A549 (cell line): ENCODE data around the gene DNAJA3. TPM values are rescaled to one million over a fixed set of nuclear protein-coding genes. Genes with fewer than 3 reads are reported as not detected.

ENCODE experiments used
- ATAC-seq, 2 experiments: fragments of 200-7000 bp in 1 of 2; fragments of >200 bp in 1 of 2; cut with Nextera tagmentation in 1 of 2; cut with Tn5 transposase in 1 of 2; 3 replicates each; pipeline versions ENCODE4 v1.8.0 to v1.9.1; 2018 to 2020; ENCODE audit warnings: mild to moderate bottlenecking in 1 of 2, moderate library complexity in 1 of 2
- CTCF ChIA-PET: fragments of 300-600 bp; sonication (Branson Sonifier 250); formaldehyde crosslinking; extraction: SDS; loops from one replicate; lab custom pipeline; 2021; ENCODE audit warnings: antibody characterized with exemption, inconsistent platforms; lab: Yijun Ruan, JAX
- POLR2A ChIA-PET: fragments of 350-600 bp; formaldehyde crosslinking; extraction: SDS; loops from one replicate; lab custom pipeline; 2021; ENCODE audit warnings: antibody characterized with exemption, inconsistent platforms; lab: Yijun Ruan, JAX
- DNase-seq, 2 experiments: peaks; one replicate each; pipeline versions ENCODE4 v3.0.0 to v3.0.0-alpha.2; 2011 to 2016; ENCODE audit warnings: low read depth in 1 of 2, low spot score in 1 of 2
- FAIRE-seq: peaks from 2 replicates; lab custom pipeline; 2011; peaks lifted over from hg19 to GRCh38; lab: Jason Lieb, UNC
- H3K27ac ChIP-seq, 2 experiments: fragments of >200 bp; sonication (Bioruptor Twin); formaldehyde crosslinking; 3 replicates each; pipeline ENCODE4 v1.5.1; 2016 to 2017
- H3K4me1 ChIP-seq: fragments of >200 bp; sonication (Bioruptor Twin); formaldehyde crosslinking; 3 replicates; pipeline ENCODE4 v1.6.1; 2016
- H3K4me2 ChIP-seq: fragments of >200 bp; sonication (Bioruptor Twin); formaldehyde crosslinking; 3 replicates; pipeline ENCODE4 v1.6.1; 2016
- H3K4me3 ChIP-seq: fragments of >200 bp; sonication (Bioruptor Twin); formaldehyde crosslinking; 3 replicates; pipeline ENCODE4 v1.5.1; 2016
- H3K9me3 ChIP-seq: fragments of >200 bp; sonication (Bioruptor Twin); formaldehyde crosslinking; 3 replicates; pipeline ENCODE4 v1.6.1; 2016
- BHLHE40 ChIP-seq: IDR thresholded peaks from 2 replicates; pipeline ENCODE4 v1.6.1; 2012; ENCODE audit warnings: low read depth, low read length, inconsistent platforms
- CBX2 ChIP-seq: fragments of 200-600 bp; sonication (generic); IDR thresholded peaks from 2 replicates; pipeline ENCODE4 v1.6.1; 2016; ENCODE audit warnings: low read depth, mild to moderate bottlenecking, borderline replicate concordance
- CBX8 ChIP-seq: fragments of 200-600 bp; sonication (generic); IDR thresholded peaks from 2 replicates; pipeline ENCODE4 v1.6.1; 2016
- CHD2 ChIP-seq: fragments of 150-350 bp; IDR thresholded peaks from 2 replicates; pipeline ENCODE4 v1.6.1; 2014; ENCODE audit warnings: low read length; ENCODE audit not compliant: partially characterized antibody
- E2F6 ChIP-seq: IDR thresholded peaks from 2 replicates; pipeline ENCODE4 v1.6.1; 2012; ENCODE audit warnings: low read depth, borderline replicate concordance
- EHF ChIP-seq: fragments of 250-450 bp; sonication (Bioruptor Pico); IDR thresholded peaks from 2 replicates; pipeline ENCODE4 v1.5.0; 2020; ENCODE audit warnings: mild to moderate bottlenecking
- EHMT2 ChIP-seq: fragments of 200-600 bp; sonication (generic); IDR thresholded peaks from 2 replicates; pipeline ENCODE4 v1.6.1; 2016; ENCODE audit warnings: antibody characterized with exemption, low read depth, mild to moderate bottlenecking, moderate library complexity
- ESRRA ChIP-seq: fragments of 150-350 bp; IDR thresholded peaks from 2 replicates; pipeline ENCODE4 v1.6.1; 2014; ENCODE audit warnings: mild to moderate bottlenecking, low read length, borderline replicate concordance
- FOXS1 ChIP-seq: fragments of 250-450 bp; sonication (Bioruptor Pico); IDR thresholded peaks from 2 replicates; pipeline ENCODE4 v1.5.0; 2020; ENCODE audit warnings: mild to moderate bottlenecking, moderate library complexity
- HDAC2 ChIP-seq: fragments of 200-600 bp; sonication (generic); IDR thresholded peaks from 2 replicates; pipeline ENCODE4 v1.6.1; 2016
- HEYL ChIP-seq: fragments of 250-450 bp; sonication (Bioruptor Pico); IDR thresholded peaks from 2 replicates; pipeline ENCODE4 v1.8.0; 2021; ENCODE audit warnings: mild to moderate bottlenecking, moderate library complexity
- HOXB5 ChIP-seq: fragments of 250-450 bp; sonication (Bioruptor Pico); IDR thresholded peaks from 2 replicates; pipeline ENCODE4 v1.5.0; 2020; ENCODE audit warnings: mild to moderate bottlenecking, moderate library complexity
- KDM1A ChIP-seq: fragments of 200-600 bp; sonication (generic); IDR thresholded peaks from 2 replicates; pipeline ENCODE4 v1.6.1; 2016; ENCODE audit warnings: low read depth, mild to moderate bottlenecking
- MAZ ChIP-seq: fragments of 150-350 bp; IDR thresholded peaks from 2 replicates; pipeline ENCODE4 v1.6.1; 2014; ENCODE audit warnings: antibody characterized with exemption, low read depth, low read length, borderline replicate concordance
- MYC ChIP-seq: IDR thresholded peaks from 2 replicates; pipeline ENCODE4 v1.6.1; 2012; ENCODE audit warnings: mild to moderate bottlenecking, inconsistent platforms, low read length, improper control_type of control experiment, borderline replicate concordance
- NR3C1 ChIP-seq: fragments of >200 bp; sonication (Bioruptor Twin); formaldehyde crosslinking; IDR thresholded peaks from 3 replicates; pipeline ENCODE4 v1.6.1; 2017
- RAD21 ChIP-seq, 2 experiments: fragments of >200 bp in 1 of 2; sonication (Bioruptor Twin) in 1 of 2; formaldehyde crosslinking in 1 of 2; IDR thresholded peaks in 1 of 2; conservative IDR thresholded peaks in 1 of 2; 2 replicates in 1 of 2; 3 replicates in 1 of 2; pipeline ENCODE4 v1.6.1; 2012 to 2018; ENCODE audit warnings: inconsistent platforms in 1 of 2
- SMC3 ChIP-seq: fragments of >200 bp; sonication (Bioruptor Twin); formaldehyde crosslinking; IDR thresholded peaks from 3 replicates; pipeline ENCODE4 v1.6.1; 2018; ENCODE audit warnings: inconsistent platforms
- SREBF2 ChIP-seq: fragments of 450-650 bp; IDR thresholded peaks from 2 replicates; pipeline ENCODE4 v1.6.1; 2014; ENCODE audit warnings: mild to moderate bottlenecking, moderate library complexity
- TP53 ChIP-seq: fragments of 250-450 bp; sonication (Bioruptor Pico); IDR thresholded peaks from 2 replicates; pipeline ENCODE4 v1.5.0; 2021; ENCODE audit warnings: mild to moderate bottlenecking, moderate library complexity
- ZC3H11A ChIP-seq: fragments of 450-650 bp; IDR thresholded peaks from 2 replicates; pipeline ENCODE4 v1.6.1; 2014; ENCODE audit warnings: antibody characterized with exemption, mild to moderate bottlenecking
- ZFP36 ChIP-seq: fragments of 450-650 bp; IDR thresholded peaks from 2 replicates; pipeline ENCODE4 v1.6.1; 2014; ENCODE audit warnings: borderline replicate concordance; ENCODE audit not compliant: partially characterized antibody
- WGBS: methylation state at CpG from one replicate; pipeline ENCODE4 v1.1.6; 2017; ENCODE audit errors: missing lambda C conversion rate; 5-methylcytosine and 5-hydroxymethylcytosine counted together
- polyA plus RNA-seq, 4 experiments: library from polyadenylated mRNA; depleted of rRNA in 3 of 4; stranded (reverse); fragments of >200 nt; fragmentation: RNase III in 1 of 4; extraction: RNeasy Plus Mini Kit Qiagen cat#74134 plus additional on column Dnase treatment in 1 of 4; gene quantifications; 2 replicates in 3 of 4; 3 replicates in 1 of 4; pipeline ENCODE4 v1.2.3, GENCODE V29; 2011 to 2017
- TF ChIP-seq, protein P1 (sequence below): fragments of 450-650 bp; IDR thresholded peaks from 2 replicates; pipeline ENCODE4 v1.6.1; 2014; ENCODE audit warnings: antibody characterized with exemption
- TF ChIP-seq, protein P2 (sequence below): fragments of 250-450 bp; sonication (Bioruptor Pico); IDR thresholded peaks from 2 replicates; pipeline ENCODE4 v1.5.0; 2020; ENCODE audit warnings: low read depth, mild to moderate bottlenecking, moderate library complexity
- TF ChIP-seq, protein P3 (sequence below): IDR thresholded peaks from 2 replicates; pipeline ENCODE4 v1.6.1; 2012
- TF ChIP-seq, protein P4 (sequence below): fragments of 250-450 bp; sonication (Bioruptor Pico); IDR thresholded peaks from 2 replicates; pipeline ENCODE4 v1.5.0; 2021; ENCODE audit warnings: mild to moderate bottlenecking, moderate library complexity, borderline replicate concordance

DNAJA3 gene
- polyA plus RNA-seq, 2 of the 4 experiments (the other 2 are of a cell fraction), result 64.6 to 77.2 TPM

DNA sequence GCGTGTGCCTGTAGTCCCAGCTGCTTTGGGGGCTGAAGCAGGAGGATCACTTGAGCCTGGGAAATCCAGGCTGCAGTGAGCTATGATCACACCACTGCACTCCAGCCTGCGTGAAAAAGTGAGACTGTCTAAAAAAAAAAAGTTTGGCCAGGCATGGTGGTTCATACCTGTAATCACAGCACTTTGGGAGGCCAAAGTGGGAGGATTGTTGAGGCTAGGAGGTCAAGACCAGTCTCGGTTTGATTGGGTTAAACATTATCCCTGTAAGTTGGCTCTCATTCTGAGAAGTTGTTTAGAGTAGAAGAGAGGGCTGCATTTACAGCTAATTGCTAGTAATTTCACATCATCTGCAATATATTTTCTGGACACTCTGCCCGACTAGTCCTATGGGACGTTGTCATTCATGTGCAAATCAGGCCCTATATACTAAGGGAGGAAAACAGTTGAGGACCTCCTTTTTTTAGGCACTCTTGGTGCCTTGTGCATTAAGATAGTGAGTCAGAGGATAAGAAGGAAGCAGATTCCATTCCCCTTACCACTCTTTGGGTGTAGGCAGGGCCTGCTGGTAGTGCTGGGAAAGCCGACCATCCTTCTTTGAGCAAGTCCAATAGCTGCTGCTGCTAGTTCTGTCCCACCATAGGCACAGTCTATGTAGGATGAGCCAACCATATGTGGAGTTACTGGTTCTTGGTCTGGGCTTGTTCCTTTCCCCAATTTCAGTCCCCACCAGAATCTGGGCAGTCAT, 69.2 kb downstream of the DNAJA3 start (continued):
- TF ChIP-seq, protein P1, sequence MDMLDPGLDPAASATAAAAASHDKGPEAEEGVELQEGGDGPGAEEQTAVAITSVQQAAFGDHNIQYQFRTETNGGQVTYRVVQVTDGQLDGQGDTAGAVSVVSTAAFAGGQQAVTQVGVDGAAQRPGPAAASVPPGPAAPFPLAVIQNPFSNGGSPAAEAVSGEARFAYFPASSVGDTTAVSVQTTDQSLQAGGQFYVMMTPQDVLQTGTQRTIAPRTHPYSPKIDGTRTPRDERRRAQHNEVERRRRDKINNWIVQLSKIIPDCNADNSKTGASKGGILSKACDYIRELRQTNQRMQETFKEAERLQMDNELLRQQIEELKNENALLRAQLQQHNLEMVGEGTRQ, result no peak
- TF ChIP-seq, protein P2, sequence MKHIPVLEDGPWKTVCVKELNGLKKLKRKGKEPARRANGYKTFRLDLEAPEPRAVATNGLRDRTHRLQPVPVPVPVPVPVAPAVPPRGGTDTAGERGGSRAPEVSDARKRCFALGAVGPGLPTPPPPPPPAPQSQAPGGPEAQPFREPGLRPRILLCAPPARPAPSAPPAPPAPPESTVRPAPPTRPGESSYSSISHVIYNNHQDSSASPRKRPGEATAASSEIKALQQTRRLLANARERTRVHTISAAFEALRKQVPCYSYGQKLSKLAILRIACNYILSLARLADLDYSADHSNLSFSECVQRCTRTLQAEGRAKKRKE, result no peak
- TF ChIP-seq KDM1A (no peak), MYC (no peak)
- TF ChIP-seq, all 56 proteins: peak for 0

DNA sequence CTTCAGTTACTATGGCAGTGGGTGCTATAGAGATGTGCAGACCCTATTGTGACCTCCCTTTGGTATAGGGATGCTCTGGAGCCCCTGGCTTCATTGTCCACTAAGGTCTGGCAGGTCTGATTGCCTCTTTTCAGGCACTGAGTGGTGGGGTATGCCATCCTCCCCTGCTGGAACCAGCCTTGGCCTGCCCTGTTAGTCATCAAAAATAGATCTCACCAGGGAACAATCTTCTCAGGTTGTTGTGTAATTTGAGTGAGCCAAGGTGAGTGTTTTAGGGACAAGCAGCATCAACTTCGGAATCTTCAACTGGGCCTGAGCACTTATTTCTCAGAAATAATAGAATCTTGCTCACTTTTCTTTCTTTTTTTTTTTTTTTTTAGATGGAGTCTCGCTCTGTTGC, 70.1 kb downstream of the DNAJA3 start:
- no peaks in the 10 kb centered on the region for H3K9me3 ChIP-seq
- peak overlapping the region in 1 of 2 experiments; percentile 68; a peak in 2 of 6 replicates for H3K27ac ChIP-seq
- H3K4me2 ChIP-seq, result peak overlapping the region; percentile 41; the same call in 1 of the 3 replicates
- FAIRE-seq, result no peak
- ChIA-PET POLR2A (no interaction called here), CTCF (interaction anchor here (2.4 kb wide), 1 partner anchor 11 kb away, joined by 16 read pairs; no protein-coding TSS in a partner anchor)
- TF ChIP-seq ESRRA, result no peak
- TF ChIP-seq CBX8, result no peak
- no peak for TF ChIP-seq EHF
- no peak for TF ChIP-seq MYC
- TF ChIP-seq CBX2, result no peak
- TF ChIP-seq ZC3H11A, result no peak
- TF ChIP-seq ZFP36, result no peak
- TF ChIP-seq HOXB5 (CRISPR knock-in tag), result no peak
- TF ChIP-seq, protein P3, sequence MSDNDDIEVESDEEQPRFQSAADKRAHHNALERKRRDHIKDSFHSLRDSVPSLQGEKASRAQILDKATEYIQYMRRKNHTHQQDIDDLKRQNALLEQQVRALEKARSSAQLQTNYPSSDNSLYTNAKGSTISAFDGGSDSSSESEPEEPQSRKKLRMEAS, result no peak
- no peak for TF ChIP-seq EHMT2
- TF ChIP-seq CHD2, result no peak
- no peak for TF ChIP-seq MAZ
- TF ChIP-seq NR3C1, result no peak
- TF ChIP-seq FOXS1 (CRISPR knock-in tag), result no peak
- TF ChIP-seq HDAC2, result no peak
- no peak for TF ChIP-seq BHLHE40
- no peak overlapping the region for H3K4me3 ChIP-seq
- WGBS, result 88% methylated on average over 2 of the region's 2 CpGs
- H3K4me1 ChIP-seq, result peaks cover 34% of the 10 kb centered on the region
- DNase-seq, result no peak
- ATAC-seq, result no peak

DNA sequence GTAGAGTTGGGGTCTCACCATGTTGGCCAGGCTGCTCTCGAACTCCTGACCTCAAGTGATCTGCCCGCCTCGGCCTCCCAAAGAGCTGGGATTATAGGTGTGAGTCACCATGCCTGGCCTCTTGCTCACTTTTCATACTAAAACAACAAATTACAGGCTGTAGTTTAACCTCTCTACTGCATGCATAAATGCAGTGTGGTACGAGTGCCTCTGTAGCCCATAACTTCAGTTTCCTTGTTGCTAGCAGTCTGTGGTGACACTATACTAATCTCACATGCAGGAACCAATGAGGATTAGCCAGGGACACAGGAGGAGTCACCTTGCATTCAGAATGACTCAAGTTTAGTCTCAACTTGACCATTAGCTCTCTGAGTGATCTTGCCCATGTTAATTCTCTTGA, 70.6 kb downstream of the DNAJA3 start:
- Histone ChIP-seq H3K9me3 (no peaks in the 10 kb centered on the region), H3K4me1 (peaks cover 40% of the 10 kb centered on the region), H3K4me3 (no peak overlapping the region)
- DNase-seq (peak in 1 of 2 experiments; percentile 36), FAIRE-seq (no peak)
- WGBS, result 58% methylated on average over 4 of the region's 4 CpGs
- CTCF ChIA-PET, result interaction anchor here (1.0 to 2.4 kb wide), 2 partner anchors 10 to 11 kb away, joined by 3 to 16 read pairs; no protein-coding TSS in a partner anchor
- POLR2A ChIA-PET, result no interaction called here
- TF ChIP-seq KDM1A (no peak), RAD21 (conservative IDR thresholded peaks at IDR 0.05 in 1 of 2, IDR thresholded peaks at IDR 0.05 in 1 of 2) (no peak), CHD2 (no peak), CBX2 (no peak), E2F6 (no peak), TP53 (no peak), SMC3 (no peak), ESRRA (no peak), HDAC2 (no peak), SREBF2 (no peak), HEYL (CRISPR knock-in tag) (no peak), MYC (no peak)
- TF ChIP-seq, protein P2, result no peak
- TF ChIP-seq, protein P4, sequence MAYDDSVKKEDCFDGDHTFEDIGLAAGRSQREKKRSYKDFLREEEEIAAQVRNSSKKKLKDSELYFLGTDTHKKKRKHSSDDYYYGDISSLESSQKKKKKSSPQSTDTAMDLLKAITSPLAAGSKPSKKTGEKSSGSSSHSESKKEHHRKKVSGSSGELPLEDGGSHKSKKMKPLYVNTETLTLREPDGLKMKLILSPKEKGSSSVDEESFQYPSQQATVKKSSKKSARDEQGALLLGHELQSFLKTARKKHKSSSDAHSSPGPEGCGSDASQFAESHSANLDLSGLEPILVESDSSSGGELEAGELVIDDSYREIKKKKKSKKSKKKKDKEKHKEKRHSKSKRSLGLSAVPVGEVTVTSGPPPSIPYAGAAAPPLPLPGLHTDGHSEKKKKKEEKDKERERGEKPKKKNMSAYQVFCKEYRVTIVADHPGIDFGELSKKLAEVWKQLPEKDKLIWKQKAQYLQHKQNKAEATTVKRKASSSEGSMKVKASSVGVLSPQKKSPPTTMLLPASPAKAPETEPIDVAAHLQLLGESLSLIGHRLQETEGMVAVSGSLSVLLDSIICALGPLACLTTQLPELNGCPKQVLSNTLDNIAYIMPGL (CRISPR knock-in tag), result no peak
- TF ChIP-seq, all 56 proteins: peak for 0
- ATAC-seq, result peak in 1 of 2 experiments; percentile 28; a peak in 2 of 6 replicates
- no peak overlapping the region; the same call in 2 of the 3 replicates for H3K4me2 ChIP-seq
- peak overlapping the region in 1 of 2 experiments; percentile 68; a peak in 3 of 6 replicates for H3K27ac ChIP-seq
